Stimulated activated CD8-positive, alpha-beta memory T cell treated with anti-CD3 and anti-CD28 coated beads, Interleukin-4, amount 100 ng/mL, for 48 hours (primary cell): ENCODE results near the gene INHBE.
"Not testable (repeated sequence)": the region's sequence is repeated elsewhere in the genome, so short reads cannot be mapped to it uniquely, and the experiment has no call there.

Source experiments
- DNase-seq: peaks from one replicate; pipeline ENCODE4 v3.0.0-alpha.2; 2020

The INHBE gene

GRCh38 chr12:57476993-57477709, 22.0 kb downstream of the INHBE start:
- DNase-seq: no peak

GRCh38 chr12:57477710-57478681, 22.9 kb downstream of the INHBE start:
- peak; percentile 55 for DNase-seq

- no peak for DNase-seq
These were observed 23.9 kb downstream of the INHBE start for GRCh38 chr12:57479043-57479375.

GRCh38 chr12:57479376-57480115, 24.4 kb downstream of the INHBE start, which contains the start of gene ARHGAP9:
ARHGAP9 (minus strand) TSS chr12:57479866; CDS start chr12:57479406, 460 bp downstream.
- DNase-seq: peak; percentile 57

GRCh38 chr12:57481671-57482070, 26.6 kb downstream of the INHBE start:
- no peak for DNase-seq

GRCh38 chr12:57483466-57483865, 28.4 kb downstream of the INHBE start:
- no peak for DNase-seq

GRCh38 chr12:57485695-57486094, 30.6 kb downstream of the INHBE start:
- DNase-seq: no peak

GRCh38 chr12:57487055-57487596, 32.0 kb downstream of the INHBE start:
- DNase-seq: no peak

- peak; percentile 92 for DNase-seq
These were observed 32.7 kb downstream of the INHBE start, which contains the start of gene MARS1 for GRCh38 chr12:57487597-57488401. MARS1 (plus strand) TSS chr12:57488068; CDS start chr12:57488091, 23 bp downstream.

GRCh38 chr12:57488402-57489156, 33.5 kb downstream of the INHBE start:
- DNase-seq: no peak

- no peak for DNase-seq
These were observed 34.1 kb downstream of the INHBE start for GRCh38 chr12:57489157-57489641.

- no peak for DNase-seq
These were observed 35.0 kb downstream of the INHBE start for GRCh38 chr12:57490126-57490525.

- DNase-seq: no peak
These were observed 36.5 kb downstream of the INHBE start for GRCh38 chr12:57491393-57492280.

- not testable (repeated sequence) for DNase-seq
These were observed 40.1 kb downstream of the INHBE start for GRCh38 chr12:57495051-57495701.

- no peak for DNase-seq
These were observed 41.7 kb downstream of the INHBE start for GRCh38 chr12:57496822-57497221.

- DNase-seq: no peak
These were observed 42.4 kb downstream of the INHBE start for GRCh38 chr12:57497223-57498131.

- no peak for DNase-seq
These were observed 43.0 kb downstream of the INHBE start for GRCh38 chr12:57498132-57498502.

GRCh38 chr12:57498571-57498970, 43.5 kb downstream of the INHBE start:
- no peak for DNase-seq
